ENCODE results near the gene LCN2.
"Not testable (repeated sequence)": the region's sequence is repeated elsewhere in the genome, so short reads cannot be mapped to it uniquely, and the experiment has no call there.

LCN2 gene

DNA sequence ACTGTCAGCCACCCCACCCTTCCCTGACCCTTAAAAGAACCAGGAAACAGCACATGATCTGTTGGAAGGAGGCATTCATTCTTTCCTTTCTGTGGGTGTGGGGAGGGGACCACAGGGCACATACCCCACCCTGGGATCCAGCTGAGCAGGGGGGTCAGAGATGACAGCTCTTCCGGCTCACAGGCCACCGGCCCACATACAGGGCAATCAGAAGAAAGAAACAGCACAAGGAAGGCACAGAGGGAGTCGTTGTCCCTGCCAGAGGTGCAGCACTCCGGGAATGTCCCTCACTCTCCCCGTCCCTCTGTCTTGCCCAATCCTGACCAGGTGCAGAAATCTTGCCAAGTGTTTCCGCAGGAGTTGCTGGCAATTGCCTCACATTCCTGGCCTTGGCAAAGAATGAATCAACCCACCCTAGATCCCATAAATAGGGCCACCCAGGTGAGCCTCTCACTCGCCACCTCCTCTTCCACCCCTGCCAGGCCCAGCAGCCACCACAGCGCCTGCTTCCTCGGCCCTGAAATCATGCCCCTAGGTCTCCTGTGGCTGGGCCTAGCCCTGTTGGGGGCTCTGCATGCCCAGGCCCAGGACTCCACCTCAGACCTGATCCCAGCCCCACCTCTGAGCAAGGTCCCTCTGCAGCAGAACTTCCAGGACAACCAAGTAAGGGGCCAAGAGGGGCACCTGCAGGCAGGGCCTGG lies at the start of gene LCN2:
TSS of gene LCN2 (plus strand) at position 453 of the 701 bp plus-strand sequence. CDS start at position 526, 73 bp downstream.
- peak; percentile 63 for DNase-seq (ENCODE audit: low spot score)

DNA sequence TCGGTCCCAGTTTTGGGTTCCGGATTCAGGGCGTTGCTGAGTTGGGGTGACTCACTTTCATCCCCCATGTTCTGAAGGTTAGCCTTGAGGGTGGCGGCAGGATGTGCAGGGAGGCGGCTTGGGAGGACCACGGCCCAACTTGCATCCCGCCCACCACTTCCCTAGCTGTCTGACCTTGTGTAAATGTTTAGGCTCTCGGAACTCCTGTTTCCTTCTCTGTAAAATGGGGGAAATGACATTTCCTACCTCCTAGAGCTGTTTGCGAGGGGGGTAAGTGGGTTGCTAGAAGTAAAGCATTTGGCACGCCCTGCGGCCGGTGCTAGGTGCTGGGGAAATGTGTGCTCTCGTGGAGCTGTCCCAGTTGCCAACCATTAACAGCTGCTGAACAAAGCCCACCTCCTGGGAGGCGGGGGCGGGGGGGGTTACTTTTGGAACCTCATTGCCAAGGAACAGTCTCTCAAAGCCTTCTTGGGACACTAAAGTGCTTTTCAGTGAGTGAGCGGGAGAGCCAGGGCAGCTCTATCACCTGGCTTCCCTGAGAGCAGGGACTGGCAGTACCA lies 49.2 kb upstream of the LCN2 start:
- no peak for DNase-seq (ENCODE audit: low spot score)

DNA sequence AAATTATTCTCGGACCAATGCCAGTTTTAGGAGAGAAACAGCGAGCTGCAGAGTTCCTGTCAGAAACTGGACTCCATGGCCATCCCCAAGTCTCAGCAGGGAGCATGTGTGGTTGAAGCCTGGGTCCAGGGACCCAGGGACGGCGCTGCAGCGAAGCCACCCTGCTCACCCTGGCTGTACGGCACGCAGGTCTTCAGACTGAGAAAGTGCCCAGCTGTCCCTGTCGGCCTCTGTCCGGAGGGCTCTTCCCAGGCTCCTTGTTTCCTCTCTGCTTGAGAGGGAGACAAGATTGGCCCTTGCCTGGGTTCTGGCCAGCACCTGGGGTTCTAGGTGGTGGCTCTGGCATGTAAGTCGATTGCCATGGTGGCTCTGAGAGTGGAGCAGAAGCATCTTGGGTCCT lies 48.7 kb upstream of the LCN2 start:
- DNase-seq (ENCODE audit: low spot score): no peak

DNA sequence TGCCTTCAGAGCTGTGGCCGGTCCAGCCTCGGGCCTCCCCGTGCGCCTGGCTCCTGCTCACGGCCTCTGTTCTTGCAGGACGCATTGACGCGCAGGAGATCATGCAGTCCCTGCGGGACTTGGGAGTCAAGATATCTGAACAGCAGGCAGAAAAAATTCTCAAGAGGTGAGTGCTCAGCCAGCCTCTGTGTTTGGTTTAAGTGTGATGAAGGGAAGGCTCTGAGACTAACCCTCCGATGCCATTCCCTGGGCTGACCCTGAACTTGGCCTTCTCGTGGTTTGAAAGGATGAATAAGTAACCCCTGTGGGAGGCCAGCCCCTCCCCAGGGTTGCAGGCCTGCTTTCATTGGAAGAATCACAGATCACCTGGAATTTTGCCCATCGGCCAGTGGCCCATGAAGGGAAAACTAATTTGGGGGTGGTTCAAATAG lies 48.0 kb upstream of the LCN2 start:
- no peak for DNase-seq (ENCODE audit: low spot score)

DNA sequence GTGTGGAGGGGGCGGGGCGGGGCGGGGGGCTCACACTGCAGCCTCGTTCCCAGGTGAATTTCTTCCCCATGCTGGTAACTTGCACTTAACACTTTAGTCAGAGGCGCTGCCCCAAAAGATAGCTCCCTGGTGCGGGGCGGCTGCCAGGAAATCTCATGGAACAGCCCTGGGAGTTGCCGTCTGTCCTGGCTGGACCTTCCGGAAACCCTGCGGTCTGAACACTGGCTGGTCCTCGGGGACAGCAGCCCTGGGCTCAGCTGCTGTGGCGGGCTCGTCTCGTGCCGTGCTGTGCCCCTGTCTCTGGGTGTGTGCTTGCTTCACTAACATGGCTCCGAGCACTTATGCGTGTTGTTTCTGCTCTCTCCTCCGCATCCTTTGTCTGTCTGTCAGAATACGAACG lies 47.6 kb upstream of the LCN2 start:
- no peak for DNase-seq (ENCODE audit: low spot score)

DNA sequence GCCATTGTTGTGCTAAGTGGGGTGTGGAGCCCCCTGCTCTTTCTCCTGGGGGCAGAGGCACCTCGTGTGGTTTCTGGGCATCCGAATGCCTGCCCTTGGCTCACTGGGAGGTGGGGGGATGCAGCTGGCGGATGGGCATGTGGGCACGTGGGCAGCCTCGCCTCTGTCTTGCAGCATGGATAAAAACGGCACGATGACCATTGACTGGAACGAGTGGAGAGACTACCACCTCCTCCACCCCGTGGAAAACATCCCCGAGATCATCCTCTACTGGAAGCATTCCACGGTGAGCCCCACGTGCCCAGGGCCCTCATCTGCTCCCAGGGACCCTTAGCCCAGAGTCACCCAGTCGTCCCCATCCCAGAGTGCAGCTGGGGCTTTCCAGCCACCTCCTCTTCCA lies 47.1 kb upstream of the LCN2 start:
- DNase-seq (ENCODE audit: low spot score): no peak

DNA sequence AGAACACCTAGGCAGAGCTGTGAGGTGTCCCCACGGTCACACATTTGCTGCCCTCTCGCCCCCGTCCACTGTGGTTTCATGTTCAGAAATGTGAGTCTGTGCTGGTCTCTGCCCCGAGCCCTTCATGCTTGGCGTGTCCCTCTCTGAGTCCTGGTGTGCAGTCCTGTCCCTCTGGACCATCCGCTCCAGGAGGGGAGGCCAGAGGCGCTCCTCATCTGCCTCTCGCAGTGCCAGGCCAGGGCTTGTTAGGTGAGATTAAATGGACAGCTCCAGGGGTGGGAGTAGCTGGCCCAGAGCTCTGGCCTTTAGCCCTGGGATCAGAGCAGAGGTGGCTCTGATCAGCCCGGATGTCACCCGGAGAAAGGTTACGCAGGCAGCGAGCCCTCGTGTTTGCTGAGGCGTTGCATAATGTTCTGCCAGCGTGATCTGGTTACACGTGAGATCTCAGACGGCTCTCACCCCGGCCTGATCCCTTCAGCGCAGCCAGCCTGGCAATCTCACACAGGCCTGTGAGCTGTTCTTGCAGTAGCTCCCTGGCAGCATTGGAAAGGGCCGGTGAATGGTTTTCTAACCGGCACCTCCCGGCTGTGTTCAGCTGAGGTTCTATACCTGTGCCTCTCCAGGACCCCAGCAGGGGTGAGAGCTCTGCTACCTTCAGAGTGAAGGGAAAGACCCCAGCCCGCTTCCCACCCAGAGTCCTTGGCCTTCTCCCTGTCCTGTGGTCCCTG lies 46.2 kb upstream of the LCN2 start:
- DNase-seq (ENCODE audit: low spot score): no peak

DNA sequence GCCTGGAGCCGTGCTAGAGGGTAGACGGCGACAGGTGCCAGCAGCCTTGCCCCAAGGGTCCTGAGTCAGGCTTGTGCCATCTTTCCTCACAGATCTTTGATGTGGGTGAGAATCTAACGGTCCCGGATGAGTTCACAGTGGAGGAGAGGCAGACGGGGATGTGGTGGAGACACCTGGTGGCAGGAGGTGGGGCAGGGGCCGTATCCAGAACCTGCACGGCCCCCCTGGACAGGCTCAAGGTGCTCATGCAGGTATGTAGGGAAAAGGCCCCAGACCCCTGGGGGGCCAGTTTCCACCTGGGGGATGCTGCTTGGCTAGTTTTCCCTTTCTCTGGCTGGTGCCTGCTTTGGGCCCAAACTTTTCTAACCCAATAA lies 45.7 kb upstream of the LCN2 start:
- no peak for DNase-seq (ENCODE audit: low spot score)

DNA sequence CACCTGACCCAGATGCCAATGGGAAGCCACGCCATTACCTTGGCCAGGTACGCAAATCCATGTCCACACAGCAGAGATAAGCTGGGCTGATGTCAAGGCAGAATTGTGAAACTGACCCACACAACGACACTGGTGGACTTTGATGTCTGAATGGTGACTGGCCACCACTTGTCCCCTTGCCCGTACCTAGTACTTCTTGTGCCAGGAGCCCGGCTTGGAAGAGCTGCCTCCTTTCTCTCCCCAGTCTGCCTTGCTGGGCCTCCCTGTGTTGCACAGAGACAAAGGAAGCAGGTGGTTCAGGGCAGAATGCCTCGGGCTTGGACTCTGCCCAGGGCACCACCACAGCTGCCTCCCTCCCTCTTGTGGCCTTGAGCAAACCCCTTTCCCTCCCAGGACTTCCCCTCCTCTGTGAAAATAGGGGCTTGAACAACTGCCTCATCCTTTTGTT lies 45.1 kb upstream of the LCN2 start:
- no peak for DNase-seq (ENCODE audit: low spot score)

DNA sequence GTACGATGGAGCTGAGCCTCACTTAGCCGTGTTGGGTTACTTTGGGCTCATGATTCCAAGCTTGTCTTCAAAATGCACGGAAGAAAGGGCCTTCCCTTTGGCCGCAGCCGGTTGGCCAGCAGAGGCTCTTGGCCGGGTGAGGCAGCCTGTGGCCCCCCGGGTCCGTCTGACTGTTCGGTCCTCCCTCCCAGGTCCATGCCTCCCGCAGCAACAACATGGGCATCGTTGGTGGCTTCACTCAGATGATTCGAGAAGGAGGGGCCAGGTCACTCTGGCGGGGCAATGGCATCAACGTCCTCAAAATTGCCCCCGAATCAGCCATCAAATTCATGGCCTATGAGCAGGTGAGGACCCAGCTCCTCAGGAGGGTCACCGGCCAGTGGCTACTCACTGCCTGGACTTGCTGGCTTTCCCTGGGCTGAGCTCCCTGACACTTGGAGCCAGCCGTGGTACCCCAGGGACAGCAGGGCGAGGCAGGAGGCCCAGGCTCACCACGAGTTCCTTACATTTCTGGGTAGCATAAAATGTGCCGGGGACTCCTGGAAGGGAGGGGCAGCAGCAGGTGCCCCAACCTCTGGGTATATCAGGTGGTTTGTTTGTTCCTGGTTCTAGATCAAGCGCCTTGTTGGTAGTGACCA lies 43.6 kb upstream of the LCN2 start:
- no peak for DNase-seq (ENCODE audit: low spot score)

DNA sequence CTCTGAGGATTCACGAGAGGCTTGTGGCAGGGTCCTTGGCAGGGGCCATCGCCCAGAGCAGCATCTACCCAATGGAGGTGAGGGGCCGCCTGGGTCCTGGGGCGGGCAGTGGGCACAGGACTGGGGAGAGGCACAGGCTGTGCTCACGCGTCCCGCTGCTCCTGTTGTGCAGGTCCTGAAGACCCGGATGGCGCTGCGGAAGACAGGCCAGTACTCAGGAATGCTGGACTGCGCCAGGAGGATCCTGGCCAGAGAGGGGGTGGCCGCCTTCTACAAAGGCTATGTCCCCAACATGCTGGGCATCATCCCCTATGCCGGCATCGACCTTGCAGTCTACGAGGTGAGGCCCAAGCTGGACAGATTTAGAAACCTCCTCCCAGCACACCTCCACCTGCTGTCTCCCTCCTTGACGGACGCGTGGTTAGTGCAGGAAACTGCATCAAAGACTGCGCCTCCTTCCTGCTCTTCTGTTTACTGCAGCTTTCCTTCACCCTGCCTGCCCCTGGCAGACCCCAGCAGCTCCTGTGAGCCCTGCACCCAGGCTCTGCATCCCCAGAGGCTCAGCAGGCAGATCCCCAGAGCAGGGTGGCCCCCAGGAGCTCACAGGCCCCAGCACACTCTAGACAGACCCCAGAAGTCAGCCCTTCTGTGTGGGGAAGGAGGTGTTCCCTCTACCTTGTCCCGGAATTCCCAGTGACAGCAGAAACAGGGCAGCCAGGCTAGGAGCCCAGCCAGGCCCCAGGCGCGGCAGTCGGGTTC lies 42.9 kb upstream of the LCN2 start:
- DNase-seq (ENCODE audit: low spot score): no peak

DNA sequence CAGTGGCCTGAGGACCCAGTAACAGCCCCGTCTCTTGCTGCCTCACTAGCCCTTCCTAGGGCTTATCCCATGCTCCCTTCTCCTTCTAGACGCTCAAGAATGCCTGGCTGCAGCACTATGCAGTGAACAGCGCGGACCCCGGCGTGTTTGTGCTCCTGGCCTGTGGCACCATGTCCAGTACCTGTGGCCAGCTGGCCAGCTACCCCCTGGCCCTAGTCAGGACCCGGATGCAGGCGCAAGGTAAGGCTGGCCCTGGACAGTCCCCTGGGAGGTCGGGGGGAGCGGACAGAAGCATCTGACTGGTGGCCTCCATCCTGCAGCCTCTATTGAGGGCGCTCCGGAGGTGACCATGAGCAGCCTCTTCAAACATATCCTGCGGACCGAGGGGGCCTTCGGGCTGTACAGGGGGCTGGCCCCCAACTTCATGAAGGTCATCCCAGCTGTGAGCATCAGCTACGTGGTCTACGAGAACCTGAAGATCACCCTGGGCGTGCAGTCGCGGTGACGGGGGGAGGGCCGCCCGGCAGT lies 42.2 kb upstream of the LCN2 start:
- DNase-seq (ENCODE audit: low spot score): no peak

DNA sequence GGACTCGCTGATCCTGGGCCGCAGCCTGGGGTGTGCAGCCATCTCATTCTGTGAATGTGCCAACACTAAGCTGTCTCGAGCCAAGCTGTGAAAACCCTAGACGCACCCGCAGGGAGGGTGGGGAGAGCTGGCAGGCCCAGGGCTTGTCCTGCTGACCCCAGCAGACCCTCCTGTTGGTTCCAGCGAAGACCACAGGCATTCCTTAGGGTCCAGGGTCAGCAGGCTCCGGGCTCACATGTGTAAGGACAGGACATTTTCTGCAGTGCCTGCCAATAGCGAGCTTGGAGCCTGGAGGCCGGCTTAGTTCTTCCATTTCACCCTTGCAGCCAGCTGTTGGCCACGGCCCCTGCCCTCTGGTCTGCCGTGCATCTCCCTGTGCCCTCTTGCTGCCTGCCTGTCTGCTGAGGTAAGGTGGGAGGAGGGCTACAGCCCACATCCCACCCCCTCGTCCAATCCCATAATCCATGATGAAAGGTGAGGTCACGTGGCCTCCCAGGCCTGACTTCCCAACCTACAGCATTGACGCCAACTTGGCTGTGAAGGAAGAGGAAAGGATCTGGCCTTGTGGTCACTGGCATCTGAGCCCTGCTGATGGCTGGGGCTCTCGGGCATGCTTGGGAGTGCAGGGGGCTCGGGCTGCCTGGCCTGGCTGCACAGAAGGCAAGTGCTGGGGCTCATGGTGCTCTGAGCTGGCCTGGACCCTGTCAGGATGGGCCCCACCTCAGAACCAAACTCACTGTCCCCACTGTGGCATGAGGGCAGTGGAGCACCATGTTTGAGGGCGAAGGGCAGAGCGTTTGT lies 41.6 kb upstream of the LCN2 start:
- no peak for DNase-seq (ENCODE audit: low spot score)

DNA sequence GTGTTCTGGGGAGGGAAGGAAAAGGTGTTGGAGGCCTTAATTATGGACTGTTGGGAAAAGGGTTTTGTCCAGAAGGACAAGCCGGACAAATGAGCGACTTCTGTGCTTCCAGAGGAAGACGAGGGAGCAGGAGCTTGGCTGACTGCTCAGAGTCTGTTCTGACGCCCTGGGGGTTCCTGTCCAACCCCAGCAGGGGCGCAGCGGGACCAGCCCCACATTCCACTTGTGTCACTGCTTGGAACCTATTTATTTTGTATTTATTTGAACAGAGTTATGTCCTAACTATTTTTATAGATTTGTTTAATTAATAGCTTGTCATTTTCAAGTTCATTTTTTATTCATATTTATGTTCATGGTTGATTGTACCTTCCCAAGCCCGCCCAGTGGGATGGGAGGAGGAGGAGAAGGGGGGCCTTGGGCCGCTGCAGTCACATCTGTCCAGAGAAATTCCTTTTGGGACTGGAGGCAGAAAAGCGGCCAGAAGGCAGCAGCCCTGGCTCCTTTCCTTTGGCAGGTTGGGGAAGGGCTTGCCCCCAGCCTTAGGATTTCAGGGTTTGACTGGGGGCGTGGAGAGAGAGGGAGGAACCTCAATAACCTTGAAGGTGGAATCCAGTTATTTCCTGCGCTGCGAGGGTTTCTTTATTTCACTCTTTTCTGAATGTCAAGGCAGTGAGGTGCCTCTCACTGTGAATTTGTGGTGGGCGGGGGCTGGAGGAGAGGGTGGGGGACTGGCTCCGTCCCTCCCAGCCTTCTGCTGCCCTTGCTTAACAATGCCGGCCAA lies 40.8 kb upstream of the LCN2 start:
- no peak for DNase-seq (ENCODE audit: low spot score)

DNA sequence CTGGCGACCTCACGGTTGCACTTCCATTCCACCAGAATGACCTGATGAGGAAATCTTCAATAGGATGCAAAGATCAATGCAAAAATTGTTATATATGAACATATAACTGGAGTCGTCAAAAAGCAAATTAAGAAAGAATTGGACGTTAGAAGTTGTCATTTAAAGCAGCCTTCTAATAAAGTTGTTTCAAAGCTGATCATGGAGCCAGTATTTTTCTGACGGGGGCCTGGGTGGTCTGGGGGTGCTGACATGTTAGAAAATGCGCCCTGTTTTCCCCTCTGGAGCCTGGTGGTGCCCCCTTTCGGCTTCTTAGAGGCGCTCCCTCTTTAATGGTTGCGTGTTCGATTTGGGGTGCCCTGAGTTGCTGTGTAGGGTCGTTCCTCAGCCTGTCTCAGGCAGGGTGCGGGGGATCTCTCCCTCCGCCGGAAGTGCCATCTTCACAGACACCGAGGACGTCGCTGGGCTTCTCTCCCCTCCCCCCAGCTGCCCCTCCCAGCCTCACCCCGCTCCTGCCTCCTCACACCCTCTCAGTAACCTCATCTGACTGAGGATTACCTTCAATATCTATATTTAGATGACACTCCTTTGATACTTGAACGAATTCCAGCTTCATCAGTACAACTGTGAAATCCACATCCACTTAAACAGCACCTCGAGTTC lies 40.1 kb upstream of the LCN2 start:
- no peak for DNase-seq (ENCODE audit: low spot score)

DNA sequence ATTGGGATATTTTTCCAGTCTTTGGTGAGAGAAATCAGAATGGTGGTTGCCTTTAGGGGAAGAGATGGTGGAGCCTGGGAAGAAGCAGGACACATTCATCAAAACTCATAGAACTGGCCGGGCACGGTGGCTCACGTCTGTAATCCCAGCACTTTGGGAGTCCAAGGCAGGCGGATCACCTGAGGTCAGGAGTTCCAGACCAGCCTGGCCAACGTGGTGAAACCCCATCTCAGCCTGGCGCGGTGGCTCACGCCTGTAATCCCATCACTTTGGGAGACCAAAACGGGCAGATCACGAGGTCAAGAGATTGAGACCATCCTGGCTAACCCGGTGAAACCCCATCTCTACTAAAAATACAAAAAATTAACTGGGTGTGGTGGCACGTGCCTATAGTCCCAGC lies 37.5 kb upstream of the LCN2 start:
- DNase-seq (ENCODE audit: low spot score): not testable (repeated sequence)

DNA sequence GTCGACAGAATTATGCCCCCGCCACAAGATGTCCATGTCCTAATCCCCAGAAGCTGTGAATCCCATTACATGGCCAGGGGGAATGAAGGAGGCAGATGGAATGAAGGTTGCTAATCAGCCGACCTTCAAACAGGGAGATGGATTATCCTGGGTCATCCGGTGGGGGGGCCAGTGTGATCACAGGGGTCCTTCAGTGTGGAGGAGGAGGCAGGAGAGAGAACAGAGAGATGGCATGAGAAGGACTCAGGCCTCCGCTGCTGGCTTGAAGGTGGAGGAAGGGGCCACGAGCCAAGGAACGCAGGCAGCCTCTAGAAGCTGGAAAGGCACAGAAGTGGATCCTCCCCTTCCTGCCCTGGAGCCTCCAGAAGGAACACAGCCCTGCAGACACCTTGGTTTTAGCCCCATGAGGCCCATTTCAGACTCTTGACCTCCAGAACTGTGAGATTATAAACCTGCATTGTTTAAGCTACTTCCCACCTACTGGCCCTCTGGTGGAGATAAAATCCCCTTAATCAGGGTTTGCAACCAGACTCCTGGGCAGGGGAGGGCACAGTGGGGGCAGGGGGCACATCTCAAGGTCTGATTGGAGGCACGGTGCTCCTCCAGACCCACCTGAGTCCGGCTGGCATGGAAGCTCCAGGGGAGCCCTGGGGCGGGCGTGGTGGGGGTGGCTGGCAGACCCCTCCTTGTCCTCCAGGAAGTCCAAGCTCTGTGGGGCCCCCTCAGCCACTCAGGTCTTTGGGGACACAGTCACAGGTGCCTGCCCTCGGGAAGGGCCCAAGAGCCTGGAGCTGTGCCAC lies 35.5 kb upstream of the LCN2 start:
- no peak for DNase-seq (ENCODE audit: low spot score)

DNA sequence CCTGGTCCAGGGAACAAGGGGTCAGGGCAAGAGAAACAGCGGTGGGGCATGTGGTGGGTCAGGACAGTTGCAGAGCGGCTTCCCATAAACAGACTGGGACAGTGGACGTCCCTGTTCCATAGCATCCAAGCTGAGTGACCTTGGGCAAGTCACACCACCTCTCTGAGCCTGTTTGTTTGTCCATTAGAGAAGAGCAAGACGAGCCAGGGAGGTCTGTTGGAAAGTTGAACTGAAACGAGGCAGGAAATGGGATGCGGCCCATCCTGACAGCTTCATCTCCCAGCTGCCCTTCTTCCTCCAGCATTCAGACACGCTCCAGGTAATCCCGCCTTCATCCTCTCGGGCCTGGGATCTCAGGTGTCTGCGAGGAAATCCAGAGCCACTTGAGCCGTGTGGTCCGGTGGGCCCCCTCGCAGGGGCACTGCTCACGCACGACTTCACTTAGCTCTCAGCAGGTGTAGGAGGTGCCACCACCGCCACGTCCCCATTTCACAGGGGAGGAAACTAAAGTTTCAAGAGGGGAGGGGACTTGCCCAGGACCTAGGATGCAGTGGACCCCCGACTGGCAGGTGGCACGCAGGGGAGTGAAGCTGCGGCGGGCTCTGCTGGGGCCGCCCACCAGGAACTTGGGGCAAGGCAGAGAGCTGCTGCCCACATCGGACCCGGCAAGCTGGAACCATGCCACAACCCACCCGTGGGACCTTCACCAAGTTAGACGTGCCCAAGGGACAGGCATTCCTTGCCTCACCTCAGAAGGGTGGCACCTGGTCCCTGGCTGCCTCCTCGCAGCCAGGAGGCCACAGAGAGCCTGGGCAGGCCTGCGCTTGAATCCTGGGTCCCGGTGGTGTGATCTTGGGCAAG lies 34.7 kb upstream of the LCN2 start:
- DNase-seq (ENCODE audit: low spot score): no peak

Measured in left forelimb (tissue), 1 donor.